GM18868 (cell line): ENCODE measurements around the gene NDUFA5.
"Not testable (repeated sequence)": the region's sequence is repeated elsewhere in the genome, so short reads cannot be mapped to it uniquely, and the experiment has no call there.

Experiments used
- ATAC-seq: cut with Tn5 transposase; IDR thresholded peaks from one replicate; pipeline ENCODE4 v1.9.1; 2021; ENCODE audit warnings: mild to moderate bottlenecking, moderate library complexity; ENCODE audit not compliant: unreplicated experiment

NDUFA5 gene

GRCh38 chr7:123526533-123526932, 31.1 kb downstream of the NDUFA5 start:
- not testable (repeated sequence) for ATAC-seq

GRCh38 chr7:123522066-123522465, 35.6 kb downstream of the NDUFA5 start:
- ATAC-seq, result no peak

DNA sequence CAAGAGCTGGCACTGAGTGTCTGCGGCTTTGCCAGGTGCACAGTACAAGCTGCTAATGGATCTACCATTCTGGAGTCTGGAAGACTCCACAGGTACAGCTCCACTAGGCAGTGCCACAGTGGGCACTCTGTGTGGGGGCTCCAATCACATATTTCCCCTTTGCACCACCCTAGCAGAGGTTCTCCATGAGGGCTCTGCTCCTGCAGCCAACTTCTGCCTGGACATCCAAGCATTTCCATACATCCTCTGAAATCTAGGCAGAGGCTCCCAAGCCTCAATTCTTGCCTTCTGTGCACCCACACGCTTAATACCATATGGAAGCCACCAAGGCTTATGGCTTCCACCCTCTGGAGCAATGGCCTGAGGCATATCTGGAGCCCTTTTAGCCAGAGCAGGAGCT, 52.4 kb downstream of the NDUFA5 start:
- no peak for ATAC-seq

DNA sequence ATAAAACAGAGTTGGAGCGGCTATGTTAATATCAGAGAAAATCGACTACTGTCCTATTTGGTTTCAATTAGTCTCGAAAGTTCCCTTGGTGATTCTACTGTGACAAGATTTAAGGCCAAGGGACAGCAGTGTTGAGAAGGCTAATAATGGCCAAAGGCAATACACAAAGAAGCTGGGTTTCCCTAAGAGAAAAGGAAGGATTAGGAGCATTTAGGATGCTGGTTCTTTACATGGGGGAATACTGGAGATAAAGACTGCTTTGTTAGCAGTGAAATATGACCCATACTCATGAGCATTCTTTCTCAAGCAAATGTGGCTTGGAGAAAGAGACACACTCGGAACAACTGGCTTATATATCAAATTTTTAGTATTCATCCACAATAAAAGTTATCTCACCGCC, 55.4 kb downstream of the NDUFA5 start:
- ATAC-seq, result no peak

DNA sequence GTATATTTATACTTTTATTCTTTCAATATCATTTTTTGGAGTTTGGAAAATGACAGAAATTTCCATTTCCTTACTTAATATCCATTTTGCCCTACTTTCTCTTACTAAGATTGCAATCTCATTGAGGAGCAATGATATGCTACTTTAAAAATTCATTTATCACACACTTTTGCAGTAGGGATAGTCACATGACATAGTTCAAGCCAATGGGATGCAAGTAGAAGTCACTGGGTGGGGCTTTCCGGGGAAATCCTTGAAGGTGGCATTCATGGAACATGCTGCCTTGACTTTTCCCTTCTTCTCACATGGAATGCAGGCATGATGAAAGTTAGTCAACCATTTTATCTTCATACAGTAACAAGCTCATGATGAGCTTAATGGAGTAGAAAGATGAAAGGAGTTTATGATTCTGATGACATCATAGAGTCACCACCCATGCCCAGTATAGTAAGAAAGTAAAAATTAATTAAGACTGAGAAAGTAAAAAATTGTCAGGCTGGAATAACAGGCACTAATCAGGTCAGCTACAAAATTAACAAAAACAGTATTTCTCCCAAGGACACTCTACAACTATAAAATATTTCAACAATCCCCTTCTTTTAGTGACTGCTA, 56.6 kb downstream of the NDUFA5 start:
- no peak for ATAC-seq

DNA sequence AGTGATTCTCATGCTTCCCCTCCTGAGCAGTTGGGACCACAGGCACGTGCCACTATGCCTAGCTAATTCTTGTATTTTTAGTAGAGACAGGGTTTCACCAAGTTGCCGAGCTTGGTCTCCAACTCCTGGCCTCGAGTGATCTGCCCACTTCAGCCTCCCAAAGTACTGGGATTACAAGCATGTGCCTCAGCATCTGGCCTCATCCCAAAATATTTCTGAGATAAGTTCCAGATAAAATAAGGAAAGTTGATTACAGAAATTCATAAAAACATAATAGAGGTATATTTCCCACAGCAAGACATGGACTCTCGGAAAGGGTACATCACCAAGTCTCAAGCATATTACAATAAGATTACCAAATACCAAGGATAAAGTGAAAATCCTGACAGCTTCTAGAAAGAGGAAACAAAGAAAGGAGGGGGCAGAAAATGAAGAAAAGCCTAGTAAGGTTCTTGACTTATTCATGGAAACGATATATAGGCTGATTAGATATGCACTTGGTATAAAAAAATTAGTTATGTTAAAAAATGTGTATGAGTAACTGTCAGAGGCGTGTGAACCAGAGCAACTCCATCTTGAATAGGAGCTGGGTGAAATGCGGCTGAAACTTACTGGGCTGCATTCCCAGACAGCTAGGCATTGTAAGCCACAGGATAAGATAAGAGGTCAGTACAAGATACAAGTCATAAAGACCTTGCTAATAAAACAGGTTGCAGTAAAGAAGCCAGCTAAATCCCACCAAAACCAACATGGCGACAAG, 58.2 kb downstream of the NDUFA5 start:
- ATAC-seq, result no peak

DNA sequence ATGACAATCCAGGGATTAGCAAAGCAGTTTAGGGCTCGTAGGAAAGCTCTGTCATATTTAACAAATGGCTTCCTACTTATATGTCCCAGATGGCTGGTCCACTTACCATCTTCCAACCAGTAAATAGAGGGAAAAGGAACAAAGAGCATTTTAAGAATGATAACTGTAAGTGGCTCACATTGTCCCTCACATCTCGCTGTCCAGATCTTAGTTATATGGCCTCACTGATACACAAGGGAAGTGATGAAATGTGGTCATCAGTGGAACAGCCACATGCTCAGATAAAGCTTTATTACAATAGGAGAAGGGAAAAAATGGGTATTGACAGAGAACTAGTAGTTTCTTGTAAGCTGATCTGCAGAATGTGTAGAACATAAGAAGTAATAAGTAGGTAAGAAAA, 59.0 kb downstream of the NDUFA5 start:
- no peak for ATAC-seq

DNA sequence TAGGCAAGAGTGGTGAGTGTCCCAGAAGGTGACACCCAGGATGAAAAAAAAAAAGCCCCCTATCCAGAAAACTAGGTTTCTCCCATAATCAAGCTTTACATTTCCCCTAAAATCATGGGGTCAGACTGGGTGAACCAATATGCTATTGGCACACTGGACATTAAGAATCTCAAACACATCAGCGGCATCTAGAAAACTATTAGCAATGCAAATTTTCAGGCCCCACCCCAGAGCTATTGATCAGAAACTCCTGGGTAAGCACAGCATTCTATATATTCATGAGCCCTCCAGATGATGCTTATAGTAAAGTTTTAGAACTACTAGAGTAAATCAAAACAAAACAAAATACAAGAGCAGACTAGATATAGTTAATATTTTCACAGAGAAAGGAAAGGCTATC, 59.6 kb downstream of the NDUFA5 start:
- ATAC-seq, result no peak

DNA sequence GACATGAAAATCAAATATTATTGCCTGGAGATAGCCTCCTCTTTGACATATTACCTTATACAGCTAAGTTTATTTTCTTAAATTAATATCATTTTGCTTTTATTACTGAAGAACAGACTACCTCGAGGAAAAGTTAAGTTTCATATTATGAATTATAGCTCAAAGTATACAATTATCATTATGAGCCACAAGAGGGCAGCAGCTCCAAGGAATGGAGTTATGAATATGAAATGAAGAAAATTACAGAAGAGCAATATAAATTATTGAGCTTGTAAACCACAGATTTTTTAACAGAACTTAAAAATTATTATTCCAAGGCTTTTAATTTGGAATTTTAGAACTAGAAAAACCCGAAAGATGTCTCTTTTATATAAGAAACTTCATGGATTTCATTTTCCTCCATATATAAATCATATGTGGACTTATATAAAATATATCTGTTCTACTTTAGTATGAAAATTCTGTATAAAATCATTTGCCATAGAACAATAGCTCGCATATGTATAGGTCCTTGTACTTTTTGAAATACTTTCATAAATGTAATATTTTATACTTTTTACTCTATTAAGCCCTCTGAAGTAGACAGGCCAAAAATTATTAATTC, 63.3 kb downstream of the NDUFA5 start:
- ATAC-seq, result peak; percentile 74

- ATAC-seq, result peak; percentile 83
Measured at GRCh38 chr7:123492485-123492884, 65.1 kb downstream of the NDUFA5 start.
